ENCODE data around the gene OVCA2. TPM values are rescaled to one million over a fixed set of nuclear protein-coding genes. Genes with fewer than 3 reads are reported as not detected.

The OVCA2 gene
- polyA plus RNA-seq, 1 experiment, result 56.7 TPM

DNA sequence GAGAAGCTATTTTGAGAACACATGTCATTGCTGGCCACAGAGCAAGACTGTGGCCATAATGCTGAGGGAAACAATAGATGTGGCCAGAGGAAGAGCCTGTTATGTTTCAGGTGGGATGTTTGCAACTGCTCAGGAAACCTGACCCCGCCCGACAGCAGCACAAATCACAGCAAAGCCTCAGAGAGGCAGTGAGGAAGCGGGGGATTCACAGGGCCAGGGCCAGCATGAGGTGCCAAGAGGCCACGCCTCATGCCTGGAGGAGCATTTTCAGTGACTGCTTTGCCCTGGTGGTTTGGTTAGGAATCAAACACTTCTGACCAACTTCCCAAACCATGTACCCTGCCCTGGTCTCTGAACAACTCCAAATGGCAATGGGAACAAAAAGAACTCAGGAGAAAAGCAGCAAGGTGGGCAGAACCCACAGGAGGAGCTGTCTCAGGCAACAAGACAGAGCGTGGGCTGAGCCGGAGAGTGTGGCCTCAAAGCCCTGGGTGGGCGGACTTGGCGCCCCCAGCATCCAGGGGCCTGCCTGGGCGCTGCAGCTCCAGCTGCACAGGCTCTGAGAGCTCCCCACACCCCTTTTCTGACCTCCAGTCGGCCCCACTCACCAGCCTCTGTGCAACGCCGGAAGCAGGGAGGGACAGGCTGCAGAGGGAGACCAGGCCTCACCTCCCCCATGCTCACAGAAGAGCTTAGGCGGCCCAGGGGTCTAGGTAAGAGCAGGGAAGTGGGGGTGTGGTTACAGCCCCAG is 33.7 kb downstream of the OVCA2 start:
- ChIA-PET POLR2A (interaction anchor here (0.6 kb wide), 1 partner anchor 354 kb away, joined by 3 read pairs; no protein-coding TSS in a partner anchor), CTCF (interaction anchor here (0.9 to 3.3 kb wide), 5 partner anchors 10 to 169 kb away, joined by 3 to 11 read pairs (median 5); no protein-coding TSS in a partner anchor)
- Histone ChIP-seq H3K27me3 (ENCODE audit: control insufficient read depth, insufficient read depth, low read length) (no peaks in the 10 kb centered on the region), H3K4me3 (ENCODE audit: low read depth, low read length) (no peak overlapping the region), H3K36me3 (ENCODE audit: control insufficient read depth, insufficient read depth, low read length) (peaks cover 7% of the 10 kb centered on the region)
- no peak for DNase-seq (ENCODE audit: low read depth)
- TF ChIP-seq, protein P1, sequence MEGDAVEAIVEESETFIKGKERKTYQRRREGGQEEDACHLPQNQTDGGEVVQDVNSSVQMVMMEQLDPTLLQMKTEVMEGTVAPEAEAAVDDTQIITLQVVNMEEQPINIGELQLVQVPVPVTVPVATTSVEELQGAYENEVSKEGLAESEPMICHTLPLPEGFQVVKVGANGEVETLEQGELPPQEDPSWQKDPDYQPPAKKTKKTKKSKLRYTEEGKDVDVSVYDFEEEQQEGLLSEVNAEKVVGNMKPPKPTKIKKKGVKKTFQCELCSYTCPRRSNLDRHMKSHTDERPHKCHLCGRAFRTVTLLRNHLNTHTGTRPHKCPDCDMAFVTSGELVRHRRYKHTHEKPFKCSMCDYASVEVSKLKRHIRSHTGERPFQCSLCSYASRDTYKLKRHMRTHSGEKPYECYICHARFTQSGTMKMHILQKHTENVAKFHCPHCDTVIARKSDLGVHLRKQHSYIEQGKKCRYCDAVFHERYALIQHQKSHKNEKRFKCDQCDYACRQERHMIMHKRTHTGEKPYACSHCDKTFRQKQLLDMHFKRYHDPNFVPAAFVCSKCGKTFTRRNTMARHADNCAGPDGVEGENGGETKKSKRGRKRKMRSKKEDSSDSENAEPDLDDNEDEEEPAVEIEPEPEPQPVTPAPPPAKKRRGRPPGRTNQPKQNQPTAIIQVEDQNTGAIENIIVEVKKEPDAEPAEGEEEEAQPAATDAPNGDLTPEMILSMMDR (IDR thresholded peaks at IDR 0.05; ENCODE audit: insufficient read depth, low read depth, low read length), result peak; percentile 17; the same call in 1 of the 2 replicates

DNA sequence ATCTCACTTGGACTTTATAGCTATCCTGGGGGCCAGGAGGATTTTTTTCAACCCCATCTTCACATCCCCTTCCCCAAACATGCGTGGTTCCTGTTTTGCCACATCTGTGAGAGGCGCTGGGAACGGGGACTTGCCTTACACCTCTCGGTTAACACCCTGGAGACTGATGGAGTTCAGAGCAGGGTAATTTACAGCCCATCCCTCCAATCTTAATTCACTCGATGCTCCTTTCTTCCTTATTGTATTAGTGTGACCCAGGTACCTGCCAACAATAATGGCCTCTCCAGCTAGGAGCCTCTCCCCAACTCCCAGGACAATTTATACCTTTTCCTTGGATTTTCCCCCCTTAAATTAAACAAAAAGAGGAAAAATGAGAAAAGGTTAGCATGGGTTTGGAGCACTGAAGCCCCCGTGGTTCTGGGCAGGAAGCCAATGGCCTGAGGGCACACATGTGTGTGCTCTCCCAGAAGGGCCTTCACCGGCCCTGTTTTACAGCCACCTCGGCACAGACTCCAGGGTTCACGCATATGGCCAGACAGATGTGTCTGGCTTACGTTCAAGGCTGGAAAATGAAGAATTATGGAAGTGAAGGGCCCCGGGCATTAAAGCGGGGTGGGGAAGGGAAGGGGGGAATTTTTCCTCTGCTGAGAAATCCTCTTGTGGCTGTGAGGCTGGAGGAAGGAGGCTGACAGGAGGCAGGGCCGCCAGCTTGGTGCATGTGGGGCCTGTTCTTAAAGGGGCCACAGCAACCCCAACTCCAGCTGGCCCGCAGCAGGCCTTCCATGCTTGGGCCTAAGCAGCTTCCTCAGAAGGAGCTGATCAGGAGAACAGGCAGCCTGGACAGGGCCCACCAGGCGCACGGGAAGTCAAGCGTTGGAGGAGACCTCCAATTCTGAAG is 34.5 kb downstream of the OVCA2 start:
- DNase-seq (ENCODE audit: low read depth), result no peak
- CTCF ChIA-PET, result interaction anchor here (0.7 to 3.3 kb wide), 8 partner anchors 8 to 168 kb away, joined by 3 to 11 read pairs (median 4); no protein-coding TSS in a partner anchor
- peaks cover 10% of the 10 kb centered on the region for H3K36me3 ChIP-seq (ENCODE audit: control insufficient read depth, insufficient read depth, low read length)
- POLR2A ChIA-PET, result interaction anchor here (0.9 kb wide), 1 partner anchor 12 kb away, joined by 4 read pairs; no protein-coding TSS in a partner anchor
- no peaks in the 10 kb centered on the region for H3K27me3 ChIP-seq (ENCODE audit: control insufficient read depth, insufficient read depth, low read length)
- TF ChIP-seq, protein P1 (IDR thresholded peaks at IDR 0.05; ENCODE audit: insufficient read depth, low read depth, low read length), result no peak
- H3K4me3 ChIP-seq (ENCODE audit: low read depth, low read length), result no peak overlapping the region

GRCh38 chr17:2077040-2077439 is 35.2 kb downstream of the OVCA2 start:
- POLR2A ChIA-PET, result interaction anchor here (0.9 kb wide), 1 partner anchor 13 kb away, joined by 4 read pairs; no protein-coding TSS in a partner anchor
- Histone ChIP-seq H3K27me3 (ENCODE audit: control insufficient read depth, insufficient read depth, low read length) (no peaks in the 10 kb centered on the region), H3K36me3 (ENCODE audit: control insufficient read depth, insufficient read depth, low read length) (peaks cover 10% of the 10 kb centered on the region), H3K4me3 (ENCODE audit: low read depth, low read length) (no peak overlapping the region)
- no peak for DNase-seq (ENCODE audit: low read depth)
- TF ChIP-seq, protein P1 (IDR thresholded peaks at IDR 0.05; ENCODE audit: insufficient read depth, low read depth, low read length), result no peak
- CTCF ChIA-PET, result interaction anchor here (0.6 to 3.3 kb wide), 7 partner anchors 9 to 168 kb away, joined by 3 to 11 read pairs (median 4); no protein-coding TSS in a partner anchor

GRCh38 chr17:2081564-2081963 is 39.7 kb downstream of the OVCA2 start:
- ChIA-PET POLR2A (no interaction called here), CTCF (interaction anchor here (0.6 to 6.9 kb wide), 8 partner anchors 9 to 177 kb away, joined by 3 to 41 read pairs (median 5); partner anchors contain the start of gene HIC1)
- no peak for DNase-seq (ENCODE audit: low read depth)
- Histone ChIP-seq H3K27me3 (ENCODE audit: control insufficient read depth, insufficient read depth, low read length) (no peaks in the 10 kb centered on the region), H3K36me3 (ENCODE audit: control insufficient read depth, insufficient read depth, low read length) (peaks cover 12% of the 10 kb centered on the region), H3K4me3 (ENCODE audit: low read depth, low read length) (no peak overlapping the region)
- TF ChIP-seq, protein P1 (IDR thresholded peaks at IDR 0.05; ENCODE audit: insufficient read depth, low read depth, low read length), result no peak
